HG02798 (cell line): ENCODE measurements around the gene TTC28.
"Not testable (repeated sequence)": the region's sequence is repeated elsewhere in the genome, so short reads cannot be mapped to it uniquely, and the experiment has no call there.

Experiments used
- ATAC-seq: cut with Tn5 transposase; IDR thresholded peaks from one replicate; pipeline ENCODE4 v1.9.1; 2021; ENCODE audit warnings: mild to moderate bottlenecking; ENCODE audit not compliant: unreplicated experiment, poor library complexity

TTC28 gene

GRCh38 chr22:28394513-28395110 lies 285.0 kb downstream of the TTC28 start:
- no peak for ATAC-seq

DNA sequence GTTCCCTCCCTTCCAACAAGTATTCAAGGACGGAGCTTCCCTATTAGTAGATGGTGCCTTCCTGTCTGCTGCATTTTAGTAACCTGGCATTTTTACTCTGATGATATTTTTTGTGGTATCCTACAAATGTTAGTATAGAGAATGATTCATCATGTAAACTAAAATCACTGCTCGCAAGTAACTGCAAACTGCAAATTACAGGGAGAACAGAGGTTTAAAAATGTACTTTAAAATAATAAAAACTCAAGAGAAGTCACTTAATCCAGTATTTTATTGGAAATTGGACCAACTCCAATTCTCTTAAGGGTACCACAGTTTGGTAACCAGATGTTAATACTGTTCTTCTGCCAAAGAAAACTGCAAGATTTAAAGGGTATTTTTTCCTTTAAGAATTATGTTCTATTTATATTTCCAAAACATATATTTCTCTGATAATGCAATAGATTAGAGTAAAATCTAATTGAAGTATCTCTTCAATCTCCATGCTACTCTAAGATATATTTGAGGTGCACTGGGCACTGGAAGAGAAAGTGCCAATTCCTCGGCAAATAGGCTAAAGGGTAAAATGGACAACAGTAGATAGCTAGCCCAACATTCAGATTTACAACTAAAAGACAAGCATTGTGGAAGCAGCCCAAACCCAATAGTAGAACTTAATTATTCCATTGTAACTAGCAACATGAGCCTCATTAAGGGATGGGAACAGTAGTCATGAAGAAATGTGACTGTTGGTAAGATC lies 298.0 kb downstream of the TTC28 start:
- ATAC-seq: no peak

DNA sequence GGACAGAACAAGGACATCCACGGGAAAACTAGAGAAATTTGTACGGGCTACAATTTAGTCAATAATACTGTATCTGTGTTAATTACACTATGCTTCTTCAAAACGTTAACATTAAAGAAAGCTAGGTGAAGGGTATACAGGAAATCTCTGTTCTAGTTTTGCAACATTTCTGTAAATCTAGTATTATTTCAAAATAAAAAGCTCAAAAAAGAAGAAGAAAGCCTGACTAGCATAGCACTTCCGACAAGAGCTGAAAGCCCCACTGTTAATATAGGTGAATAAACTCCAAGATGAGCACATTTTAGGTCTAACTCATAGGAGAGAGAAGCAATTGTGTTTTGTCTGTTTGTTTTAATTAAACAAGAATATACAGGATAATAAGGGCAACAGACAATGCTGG lies 299.7 kb downstream of the TTC28 start:
- ATAC-seq: no peak

DNA sequence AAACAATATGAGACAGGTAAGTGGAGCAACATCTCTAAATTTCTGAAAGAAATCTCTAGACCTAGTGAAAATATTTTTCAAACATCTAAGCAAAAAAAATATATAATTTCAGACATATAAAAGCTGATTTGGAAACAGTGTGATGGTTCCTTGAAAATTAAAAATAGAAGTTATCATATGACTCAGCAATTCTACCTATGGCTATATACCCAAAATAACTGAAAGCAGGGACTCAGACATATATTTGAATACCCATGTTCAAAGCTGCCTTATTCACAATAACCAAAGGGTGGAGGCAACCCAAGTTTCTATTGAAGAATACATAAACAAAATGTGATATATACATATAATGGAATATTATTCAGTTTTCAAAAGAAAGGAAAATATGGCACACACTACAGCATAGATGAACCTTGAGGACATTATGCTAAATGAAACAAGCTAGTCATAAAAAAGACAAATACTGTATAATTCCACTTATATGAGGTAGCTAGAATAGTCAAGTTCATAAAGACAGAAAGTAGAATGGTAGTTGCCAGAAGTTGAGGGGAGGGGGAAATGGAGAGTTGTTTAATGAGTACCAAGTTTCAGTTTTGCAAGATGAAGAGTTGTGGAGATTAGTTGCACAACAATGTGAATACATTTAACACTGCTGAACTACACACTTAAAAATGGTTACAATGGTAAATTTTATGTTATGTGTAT lies 300.4 kb downstream of the TTC28 start:
- ATAC-seq: no peak

DNA sequence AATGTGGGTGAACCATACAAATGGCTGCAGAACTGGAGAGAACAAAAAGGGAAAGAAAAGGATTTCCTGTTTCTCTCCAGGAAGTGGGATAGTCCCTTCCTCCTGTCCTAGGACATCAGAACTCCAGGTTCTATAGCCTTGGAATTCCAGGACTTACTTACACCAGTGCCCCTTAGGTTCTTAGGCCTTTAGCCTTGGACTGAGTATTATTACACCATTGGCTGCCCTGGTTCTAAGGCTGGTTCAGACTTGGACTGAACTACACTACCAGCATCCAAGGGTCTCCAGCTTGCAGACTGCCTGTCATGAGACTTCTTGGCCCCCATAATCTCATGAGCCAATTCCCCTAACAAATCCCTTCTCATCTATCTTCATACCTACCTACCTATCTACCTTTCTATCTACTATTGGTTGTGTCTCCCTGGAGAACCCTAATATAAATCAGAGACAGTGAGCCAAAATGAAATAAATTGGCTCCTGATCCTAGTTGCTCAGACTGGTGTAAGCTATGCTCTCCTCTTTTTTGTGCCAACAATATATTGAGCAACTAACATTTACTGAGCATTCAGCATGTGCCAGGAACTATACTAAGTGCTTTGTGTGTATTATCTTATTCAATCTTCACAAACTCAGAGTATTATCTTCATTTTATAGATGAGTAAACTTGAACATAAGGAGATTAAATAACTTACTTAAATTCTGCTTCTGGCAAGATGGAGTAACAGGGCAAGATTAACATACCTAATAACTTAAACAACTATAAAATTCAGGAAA lies 303.7 kb downstream of the TTC28 start:
- no peak for ATAC-seq

- no peak for ATAC-seq
These were observed 305.8 kb downstream of the TTC28 start for GRCh38 chr22:28373831-28374230.

GRCh38 chr22:28369854-28370253 lies 309.8 kb downstream of the TTC28 start:
- ATAC-seq: no peak

DNA sequence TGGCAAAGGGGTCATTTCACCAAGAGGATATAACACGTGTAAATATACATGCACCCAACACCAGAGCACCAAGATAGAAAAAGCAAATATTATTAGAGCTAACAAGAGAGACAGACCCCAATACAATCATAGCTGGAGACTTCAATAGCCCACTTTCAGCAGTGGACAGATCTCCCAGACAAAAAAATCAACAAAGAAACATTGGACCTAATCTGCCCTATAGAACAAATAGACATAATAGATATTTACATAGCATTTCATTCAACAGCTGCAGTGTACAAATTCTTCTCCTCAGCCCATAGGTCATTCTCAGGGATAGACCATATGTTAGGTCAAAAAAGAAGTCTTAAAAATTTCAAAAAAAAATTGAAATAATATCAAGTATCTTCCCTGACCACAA lies 312.8 kb downstream of the TTC28 start:
- no peak for ATAC-seq

DNA sequence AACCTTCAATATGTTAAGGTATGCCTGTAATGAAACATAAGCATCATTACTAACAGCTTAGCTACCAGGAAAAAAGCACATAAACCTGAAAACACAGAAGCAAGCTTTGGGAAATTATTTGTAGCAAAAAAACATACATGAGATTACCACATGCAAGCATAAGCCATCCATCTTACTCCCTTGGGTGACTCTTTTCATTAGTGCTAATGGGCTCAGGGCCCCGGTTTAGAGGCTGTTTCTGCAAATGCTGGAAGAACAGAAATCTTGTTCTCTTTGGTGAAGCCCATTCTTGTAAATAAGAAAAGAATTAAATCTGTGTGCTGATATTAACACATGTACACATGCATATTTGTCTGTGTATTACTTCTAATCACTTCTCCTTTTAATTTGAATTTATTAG lies 314.3 kb downstream of the TTC28 start:
- ATAC-seq: no peak

DNA sequence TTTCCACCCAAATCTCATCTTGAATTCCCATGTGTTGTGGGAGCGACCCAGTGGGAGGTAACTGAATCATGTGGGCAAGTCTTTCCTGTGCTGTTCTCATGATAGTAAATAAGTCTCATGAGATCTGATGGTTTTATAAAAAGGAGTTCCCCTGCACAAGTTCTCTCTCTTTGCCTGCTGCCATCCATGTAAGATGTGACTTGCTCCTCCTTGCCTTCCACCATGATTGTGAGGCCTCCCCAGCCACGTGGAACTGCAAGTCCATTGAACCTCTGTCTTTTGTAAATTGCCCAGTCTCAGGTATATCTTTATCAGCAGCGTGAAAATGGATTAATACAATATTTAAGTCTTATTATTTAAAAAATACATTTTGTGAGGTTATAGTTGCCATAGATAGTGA lies 315.5 kb downstream of the TTC28 start:
- ATAC-seq: not testable (repeated sequence)

DNA sequence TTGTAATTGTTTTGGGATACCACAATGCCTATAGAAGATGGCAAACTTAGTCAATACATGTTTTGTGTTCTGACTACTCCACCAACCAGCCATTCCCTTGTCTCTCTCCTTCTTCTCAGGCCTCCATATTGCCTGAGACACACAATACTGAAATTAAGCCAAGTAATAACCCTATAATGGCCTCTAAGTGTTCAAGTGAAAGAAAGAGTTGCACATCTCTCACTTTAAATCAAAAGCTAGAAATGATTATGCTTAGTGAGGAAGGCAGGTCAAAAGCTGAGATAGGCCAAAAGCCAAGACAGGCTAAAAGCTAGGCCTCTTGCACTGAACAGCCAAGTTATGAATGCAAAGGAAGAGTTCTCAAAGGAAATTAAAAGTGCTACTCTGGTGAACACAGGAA lies 318.7 kb downstream of the TTC28 start:
- no peak for ATAC-seq

GRCh38 chr22:28358312-28358711 lies 321.3 kb downstream of the TTC28 start:
- no peak for ATAC-seq

DNA sequence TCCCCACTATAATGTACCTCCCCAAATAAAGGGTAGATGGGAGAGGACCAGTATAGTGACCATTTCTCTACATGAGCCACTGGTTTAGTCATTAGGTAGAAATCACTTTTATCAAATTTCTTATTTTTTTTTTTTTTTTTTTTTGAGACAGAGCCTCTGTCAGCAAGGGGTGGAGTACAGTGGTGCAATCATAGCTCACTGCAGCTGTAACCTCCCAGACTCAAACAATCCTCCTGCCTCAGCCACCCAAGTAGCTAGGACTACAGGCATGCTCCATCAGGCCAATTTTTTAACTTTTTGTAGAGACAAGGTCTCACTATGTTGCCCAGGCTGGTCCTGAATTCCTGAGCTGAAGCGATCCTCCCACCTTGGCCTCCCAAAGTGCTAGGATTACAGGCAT lies 322.4 kb downstream of the TTC28 start:
- ATAC-seq: no peak

GRCh38 chr22:28351476-28351875 lies 328.2 kb downstream of the TTC28 start:
- ATAC-seq: no peak

- ATAC-seq: no peak
These were observed 330.7 kb downstream of the TTC28 start for GRCh38 chr22:28348613-28349609.

DNA sequence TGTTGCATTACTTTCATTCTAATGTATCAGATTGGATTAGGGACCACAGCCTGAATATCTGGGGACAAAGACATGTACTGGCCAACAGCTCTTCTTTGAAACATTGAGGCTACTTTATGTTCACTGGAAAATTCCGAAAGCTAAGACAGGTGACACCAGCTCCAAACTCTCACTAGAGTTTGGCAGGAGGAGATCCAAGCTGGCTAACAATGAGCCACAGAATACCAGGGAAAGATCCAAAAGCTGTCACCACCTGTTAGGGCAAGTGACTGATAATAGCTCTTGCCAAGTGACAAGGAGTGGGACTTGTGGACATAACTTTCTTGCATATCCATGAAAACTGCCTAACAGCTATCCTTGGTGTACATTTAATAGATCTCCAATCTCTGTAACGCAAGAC lies 333.3 kb downstream of the TTC28 start:
- no peak for ATAC-seq

DNA sequence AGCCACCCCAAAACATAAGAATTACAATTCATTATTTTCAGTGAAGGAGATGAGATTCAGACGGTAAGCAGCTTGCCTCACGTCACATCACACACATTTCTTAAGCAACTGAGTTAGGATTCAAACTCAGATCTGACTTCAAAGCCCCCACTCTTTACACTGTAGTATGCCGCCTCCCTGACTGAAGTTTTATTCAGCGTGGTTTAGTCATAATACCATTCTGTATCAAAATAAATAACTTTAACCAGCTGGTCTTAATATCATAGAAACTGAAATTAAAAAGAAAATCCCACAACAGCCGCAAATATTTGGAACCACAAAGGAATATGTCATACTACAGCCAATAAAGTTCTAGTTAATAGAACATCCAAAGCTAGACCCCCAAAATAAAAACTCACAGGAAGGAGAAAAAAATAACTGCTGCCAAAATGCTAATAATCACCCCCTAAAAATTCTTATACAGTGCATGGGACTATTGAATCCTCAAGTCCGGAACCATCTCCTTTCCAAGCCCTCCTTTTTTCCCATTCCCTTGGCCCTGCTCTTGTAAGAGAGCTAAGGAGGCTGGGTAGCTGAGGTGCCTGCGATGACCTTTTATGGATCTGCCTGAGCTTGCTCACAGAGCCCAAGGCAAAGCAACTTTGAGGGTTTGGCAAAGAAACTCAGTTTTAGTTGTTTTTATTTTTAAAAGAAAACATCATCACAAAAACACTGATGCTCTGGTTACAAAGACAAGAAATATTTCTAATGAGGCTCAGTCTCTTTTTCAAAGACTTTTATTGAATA lies 334.5 kb downstream of the TTC28 start:
- no peak for ATAC-seq

GRCh38 chr22:28341001-28341400 lies 338.6 kb downstream of the TTC28 start:
- no peak for ATAC-seq

GRCh38 chr22:28333088-28333487 lies 346.6 kb downstream of the TTC28 start:
- no peak for ATAC-seq
